GM23248 (cell line): ENCODE measurements around the gene TRDN. TPM values are rescaled to one million over a fixed set of nuclear protein-coding genes. Genes with fewer than 3 reads are reported as not detected.

ENCODE experiments used
- DNase-seq: peaks from one replicate; pipeline ENCODE4 v3.0.0-alpha.2; 2015
- H2AFZ ChIP-seq: fragments of 200-600 bp; sonication (generic); 2 replicates; pipeline ENCODE4 v1.6.1; 2016; ENCODE audit warnings: antibody characterized with exemption
- H3F3A ChIP-seq: fragments of 200-600 bp; sonication (generic); 2 replicates; pipeline ENCODE4 v1.6.1; 2016; ENCODE audit warnings: mild to moderate bottlenecking, antibody characterized with exemption, mixed run types; ENCODE audit not compliant: insufficient read depth
- H3K27ac ChIP-seq: fragments of 200-600 bp; sonication (generic); 2 replicates; pipeline ENCODE4 v1.5.1; 2016; ENCODE audit warnings: mild to moderate bottlenecking
- H3K27me3 ChIP-seq: fragments of 200-600 bp; sonication (generic); replicated peaks from 2 replicates; pipeline ENCODE4 v1.6.1; 2016; ENCODE audit warnings: mild to moderate bottlenecking; ENCODE audit not compliant: insufficient read depth
- H3K36me3 ChIP-seq: fragments of 200-600 bp; sonication (generic); 2 replicates; pipeline ENCODE4 v1.6.1; 2016; ENCODE audit warnings: low read depth, mild to moderate bottlenecking
- H3K4me1 ChIP-seq: fragments of 200-600 bp; sonication (generic); 2 replicates; pipeline ENCODE4 v1.6.1; 2016; ENCODE audit warnings: mild to moderate bottlenecking; ENCODE audit not compliant: insufficient read depth
- H3K4me2 ChIP-seq: fragments of 200-600 bp; sonication (generic); one replicate; pipeline ENCODE4 v1.6.1; 2016; ENCODE audit warnings: mild to moderate bottlenecking; ENCODE audit not compliant: unreplicated experiment
- H3K4me3 ChIP-seq: fragments of 200-600 bp; sonication (generic); 2 replicates; pipeline ENCODE4 v1.5.1; 2016; ENCODE audit warnings: mild to moderate bottlenecking
- H3K79me2 ChIP-seq: fragments of 200-600 bp; sonication (generic); 2 replicates; pipeline ENCODE4 v1.6.1; 2016; ENCODE audit warnings: mild to moderate bottlenecking; ENCODE audit not compliant: insufficient read depth
- H3K9ac ChIP-seq: fragments of 200-600 bp; sonication (generic); 2 replicates; pipeline ENCODE4 v1.6.1; 2016; ENCODE audit warnings: mild to moderate bottlenecking
- H3K9me2 ChIP-seq: fragments of 200-600 bp; sonication (generic); 2 replicates; pipeline ENCODE4 v1.6.1; 2016; ENCODE audit warnings: mixed run types, mild to moderate bottlenecking, moderate library complexity; ENCODE audit not compliant: insufficient read depth
- H3K9me3 ChIP-seq: fragments of 200-600 bp; sonication (generic); one replicate; pipeline ENCODE4 v1.6.1; 2017; ENCODE audit warnings: low read depth
- H4K20me1 ChIP-seq: fragments of 200-600 bp; sonication (generic); 2 replicates; pipeline ENCODE4 v1.6.0; 2016; ENCODE audit not compliant: insufficient read depth
- EZH2 ChIP-seq: fragments of 200-600 bp; sonication (generic); IDR thresholded peaks from 2 replicates; pipeline ENCODE4 v1.6.1; 2018; ENCODE audit warnings: antibody characterized with exemption, mild to moderate bottlenecking; ENCODE audit not compliant: insufficient read depth, poor library complexity, severe bottlenecking
- EZH2phosphoT487 ChIP-seq: fragments of 200-600 bp; sonication (generic); IDR thresholded peaks from 2 replicates; pipeline ENCODE4 v1.6.1; 2018; ENCODE audit warnings: antibody characterized with exemption, moderate library complexity, mild to moderate bottlenecking, low read depth; ENCODE audit not compliant: insufficient read depth
- WGBS, 2 experiments: methylation state at CpG; one replicate each; pipeline ENCODE4 v1.1.6; 2015 to 2017; ENCODE audit warnings: low lambda C conversion rate in 2 of 2, low coverage in 1 of 2; ENCODE audit errors: missing lambda C conversion rate in 2 of 2; 5-methylcytosine and 5-hydroxymethylcytosine counted together
- in situ Hi-C: fragments of 300-500 bp; cut with MboI; formaldehyde crosslinking; loops from 2 replicates; pipeline ENCODE4 v1.15.0; 2020
- polyA plus RNA-seq: library from polyadenylated mRNA; unstranded; fragments of >200 nt; fragmentation: Nextera tagmentation; extraction: Ambion mirVana; gene quantifications from 2 replicates; pipeline ENCODE4 v1.2.1, GENCODE V29; 2016
- total RNA-seq: library from RNA; depleted of rRNA; stranded (reverse); fragments of >200 nt; shearing (Covaris generic); gene quantifications from 2 replicates; pipeline ENCODE4 v1.2.3, GENCODE V29; 2014

The TRDN gene
- total and polyA plus RNA-seq, 2 experiments from 2014 or later = not detected

DNA sequence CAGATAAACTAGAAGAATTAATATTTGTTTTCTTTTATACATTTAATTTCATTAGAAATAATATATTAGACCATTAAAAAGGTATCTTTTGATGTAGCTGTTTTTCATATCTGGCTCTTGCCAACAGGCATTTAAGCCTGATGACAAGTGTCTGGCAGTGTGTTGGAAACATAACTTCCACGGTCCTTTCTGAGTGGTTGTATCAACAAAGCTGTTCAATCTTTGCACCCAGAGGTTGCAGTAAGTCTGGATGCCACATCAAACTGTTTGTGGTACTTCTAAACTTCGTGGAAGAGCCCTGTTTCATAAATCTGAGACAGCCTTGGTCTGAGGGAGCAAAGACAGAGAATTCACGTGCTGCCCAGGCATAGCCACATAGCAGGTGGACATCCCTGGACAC, 197.4 kb downstream of the TRDN start:
- Histone ChIP-seq H3K36me3 (no peaks in the 10 kb centered on the region), H3K4me2 (no peak overlapping the region), H2AFZ (no peak overlapping the region), H3K27me3 (no peaks in the 10 kb centered on the region), H3K4me1 (no peaks in the 10 kb centered on the region), H3K4me3 (no peak overlapping the region), H3K79me2 (no peaks in the 10 kb centered on the region), H3F3A (no peaks in the 10 kb centered on the region), H3K9me2 (no peaks in the 10 kb centered on the region), H3K9ac (no peak overlapping the region), H3K27ac (no peak overlapping the region), H4K20me1 (no peaks in the 10 kb centered on the region), H3K9me3 (no peaks in the 10 kb centered on the region)
- DNase-seq = no peak
- TF ChIP-seq EZH2phosphoT487 (no peak), EZH2 (no peak)
- 9 to 11% methylated on average over 3 of the region's 3 CpGs for WGBS, 2 experiments
- in situ Hi-C loops = no loop called here

DNA sequence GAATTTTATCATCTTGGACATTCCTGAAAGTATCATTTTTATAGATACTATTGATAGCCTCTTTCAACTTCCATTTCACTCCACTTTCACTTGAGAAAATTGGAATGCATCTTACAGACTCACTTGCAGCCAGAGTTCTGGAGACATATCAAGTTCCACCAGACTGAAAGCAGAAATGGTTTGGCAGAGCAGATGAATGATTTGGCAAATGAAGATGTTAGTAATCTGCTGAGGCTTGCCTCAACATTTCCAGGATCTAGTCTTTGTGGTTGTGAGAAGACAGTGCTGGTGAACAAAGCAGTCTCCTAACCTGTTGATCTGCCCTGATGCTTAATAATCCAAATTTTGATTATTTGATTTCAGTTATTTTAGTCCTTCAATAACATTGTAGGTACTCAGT, 202.6 kb downstream of the TRDN start:
- Histone ChIP-seq H3K27ac (no peak overlapping the region), H3K4me3 (no peak overlapping the region), H2AFZ (no peak overlapping the region), H3K9me3 (no peaks in the 10 kb centered on the region), H4K20me1 (no peaks in the 10 kb centered on the region), H3K79me2 (no peaks in the 10 kb centered on the region), H3K4me2 (no peak overlapping the region), H3K9me2 (no peaks in the 10 kb centered on the region), H3K36me3 (no peaks in the 10 kb centered on the region), H3K4me1 (no peaks in the 10 kb centered on the region), H3K27me3 (no peaks in the 10 kb centered on the region), H3K9ac (no peak overlapping the region), H3F3A (no peaks in the 10 kb centered on the region)
- in situ Hi-C loops = no loop called here
- DNase-seq = no peak
- TF ChIP-seq EZH2 (no peak), EZH2phosphoT487 (no peak)

DNA sequence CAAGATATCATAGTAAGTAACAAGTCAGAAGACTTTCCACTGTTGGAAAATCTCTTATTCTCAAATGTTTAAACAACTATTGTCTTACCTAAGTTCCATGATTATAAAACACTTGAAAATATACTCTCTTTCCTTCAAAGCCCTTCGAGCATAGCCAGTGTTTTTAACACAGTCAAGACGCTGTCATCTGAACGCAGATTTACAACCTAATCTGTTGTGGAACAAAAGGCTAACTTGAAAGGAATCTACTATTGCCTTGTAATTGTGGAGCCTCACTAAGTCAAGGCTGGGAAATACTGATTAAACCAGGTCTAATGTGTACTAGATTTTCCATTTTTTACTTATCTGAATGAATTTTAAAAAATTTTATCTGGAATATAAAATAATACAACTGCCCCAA, 205.8 kb downstream of the TRDN start:
- H2AFZ ChIP-seq = no peak overlapping the region
- DNase-seq = no peak

DNA sequence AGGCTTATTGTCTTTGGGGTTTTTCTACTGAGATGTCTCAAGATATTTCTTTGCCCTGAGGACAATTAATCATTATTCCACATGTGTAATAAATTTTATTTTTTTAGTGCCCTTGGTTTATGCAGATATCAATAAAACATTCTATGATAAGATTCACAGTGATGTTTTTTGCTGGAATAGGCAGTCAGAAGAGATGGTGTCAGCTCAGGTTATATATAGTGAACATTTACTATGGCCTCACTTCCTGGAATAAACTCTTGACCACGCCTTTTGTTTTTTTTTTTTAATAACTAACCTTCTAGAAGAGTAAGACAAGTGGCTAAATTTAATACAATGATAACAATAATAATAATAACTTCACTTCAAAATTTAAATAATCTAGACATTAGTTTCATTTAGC, 209.7 kb downstream of the TRDN start:
- H4K20me1 ChIP-seq = no peaks in the 10 kb centered on the region
- H3K27me3 ChIP-seq = no peaks in the 10 kb centered on the region
- 16 to 21% methylated on average over 1 of the region's 1 CpG for WGBS, 2 experiments
- H3K4me2 ChIP-seq = no peak overlapping the region
- H3K79me2 ChIP-seq = no peaks in the 10 kb centered on the region
- H3K9ac ChIP-seq = no peak overlapping the region
- no peak overlapping the region for H2AFZ ChIP-seq
- no peaks in the 10 kb centered on the region for H3K9me3 ChIP-seq
- TF ChIP-seq EZH2 (no peak), EZH2phosphoT487 (no peak)
- no peak overlapping the region for H3K27ac ChIP-seq
- H3F3A ChIP-seq = no peaks in the 10 kb centered on the region
- no peak for DNase-seq
- no peak overlapping the region for H3K4me3 ChIP-seq
- H3K9me2 ChIP-seq = no peaks in the 10 kb centered on the region
- H3K36me3 ChIP-seq = no peaks in the 10 kb centered on the region
- H3K4me1 ChIP-seq = no peaks in the 10 kb centered on the region
- in situ Hi-C loops = no loop called here

More for the DNA sequence above, 205.8 kb downstream of the TRDN start:
- Histone ChIP-seq H3F3A (no peaks in the 10 kb centered on the region), H3K9ac (no peak overlapping the region), H3K36me3 (no peaks in the 10 kb centered on the region), H4K20me1 (no peaks in the 10 kb centered on the region), H3K27ac (no peak overlapping the region), H3K4me3 (no peak overlapping the region), H3K4me1 (no peaks in the 10 kb centered on the region), H3K79me2 (no peaks in the 10 kb centered on the region), H3K9me3 (no peaks in the 10 kb centered on the region), H3K27me3 (no peaks in the 10 kb centered on the region), H3K4me2 (no peak overlapping the region), H3K9me2 (no peaks in the 10 kb centered on the region)
- in situ Hi-C loops = no loop called here
- 19% methylated on average over 3 of the region's 3 CpGs for WGBS, 2 experiments
- no peak for TF ChIP-seq EZH2

DNA sequence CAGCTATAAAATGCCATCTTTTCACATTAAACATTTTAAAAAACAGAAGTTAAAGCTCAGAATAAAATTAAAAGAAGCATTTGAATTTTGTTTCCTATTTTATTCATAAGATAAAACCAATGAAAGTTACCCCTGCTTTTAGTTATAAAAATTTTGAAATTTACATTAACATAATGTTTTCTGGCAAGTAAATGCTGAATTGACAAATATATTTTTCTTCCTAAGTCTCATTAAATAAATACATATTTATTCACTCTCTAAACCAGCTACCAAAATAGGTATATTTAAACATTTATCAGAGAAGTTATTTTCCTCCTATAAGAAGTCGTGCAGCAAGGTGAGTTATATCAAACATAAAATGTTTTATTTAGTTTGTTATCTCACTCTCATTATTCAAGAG, 213.6 kb downstream of the TRDN start:
- DNase-seq = no peak
- 46 to 60% methylated on average over 1 of the region's 1 CpG for WGBS, 2 experiments
- Histone ChIP-seq H3K4me1 (no peaks in the 10 kb centered on the region), H3F3A (no peaks in the 10 kb centered on the region), H2AFZ (no peak overlapping the region), H3K27me3 (0 out of 2 replicates have a peak, but pooled peaks cover 3% of the 10 kb centered on the region), H3K79me2 (no peaks in the 10 kb centered on the region), H3K27ac (no peak overlapping the region), H3K36me3 (no peaks in the 10 kb centered on the region), H3K9ac (no peak overlapping the region), H3K4me2 (no peak overlapping the region), H3K9me3 (no peaks in the 10 kb centered on the region), H3K4me3 (no peak overlapping the region), H3K9me2 (no peaks in the 10 kb centered on the region), H4K20me1 (no peaks in the 10 kb centered on the region)
- TF ChIP-seq EZH2 (no peak), EZH2phosphoT487 (no peak)
- in situ Hi-C loops = no loop called here
